Retinal pigment epithelial cell (primary cell): ENCODE measurements around the gene PIPOX.

Experiments
- DNase-seq: peaks from one replicate; pipeline ENCODE4 v3.0.0-alpha.2; 2010; ENCODE audit warnings: low read depth
- H3K4me3 ChIP-seq: 2 replicates; pipeline ENCODE4 v1.5.1; 2011; ENCODE audit warnings: mild to moderate bottlenecking, low read length, control low read depth, moderate library complexity
- CTCF ChIP-seq: conservative IDR thresholded peaks from 2 replicates; pipeline ENCODE4 v1.5.1; 2011; ENCODE audit warnings: low read depth, low read length, control low read depth, inconsistent platforms

The PIPOX gene

DNA sequence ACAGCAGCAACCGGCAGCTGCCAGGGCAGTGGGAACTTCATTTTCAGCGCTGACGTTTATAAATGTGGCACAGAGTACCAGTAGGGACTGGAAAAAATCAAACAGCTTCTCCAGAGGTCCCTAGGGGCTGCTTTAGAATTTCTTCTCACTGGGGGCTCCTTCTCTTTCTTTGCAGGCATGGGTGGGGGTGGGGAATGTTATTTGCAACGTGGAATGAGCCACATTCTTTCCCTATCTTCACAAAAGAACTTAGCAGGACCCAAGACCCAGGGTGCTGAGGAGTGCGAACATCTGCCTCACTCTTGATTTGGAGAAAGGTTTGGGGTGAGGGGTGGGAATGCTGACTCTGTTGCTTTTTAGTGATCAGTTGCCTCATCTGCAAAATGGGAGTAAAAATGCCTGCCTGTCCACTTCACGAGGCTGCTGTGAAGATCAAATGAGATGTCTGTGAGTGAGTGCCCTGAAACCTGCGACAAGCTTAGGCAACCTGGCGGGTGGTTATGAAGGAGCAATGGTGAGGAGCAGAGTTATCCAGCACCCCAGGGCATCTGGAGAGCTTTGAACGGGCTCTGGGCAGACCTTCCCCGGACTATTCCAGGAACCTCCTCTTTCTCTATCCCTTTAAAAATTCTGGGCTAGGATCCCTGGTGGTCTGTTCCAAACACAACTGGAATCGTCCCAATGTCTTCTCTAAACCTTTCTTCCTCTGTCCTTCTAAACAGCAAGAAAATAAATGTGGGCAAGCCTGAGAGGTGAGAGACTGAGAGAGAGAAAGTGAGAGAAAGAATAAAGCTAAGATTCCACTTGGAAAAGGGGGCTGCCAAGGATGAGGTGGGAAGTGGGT, 10.7 kb upstream of the PIPOX start:
- no peak for TF ChIP-seq CTCF
- DNase-seq = no peak
- H3K4me3 ChIP-seq = no peak overlapping the region

DNA sequence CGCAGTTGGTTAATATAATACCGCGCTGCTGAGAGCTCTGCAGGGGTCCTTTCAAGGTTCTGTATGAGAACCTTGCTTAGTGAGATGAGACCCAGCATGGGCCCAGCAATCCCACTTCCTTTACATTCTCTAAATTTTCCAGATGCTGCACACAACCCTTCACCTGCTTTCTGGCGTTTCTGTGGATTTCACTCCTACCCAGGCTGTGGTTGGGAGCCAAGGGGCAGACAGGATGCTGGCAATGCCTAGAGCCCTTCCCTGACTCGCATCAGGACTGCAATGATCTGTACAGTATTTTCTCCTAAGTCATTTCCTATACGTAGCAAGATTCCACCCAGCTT, 10.1 kb upstream of the PIPOX start:
- DNase-seq = no peak

DNA sequence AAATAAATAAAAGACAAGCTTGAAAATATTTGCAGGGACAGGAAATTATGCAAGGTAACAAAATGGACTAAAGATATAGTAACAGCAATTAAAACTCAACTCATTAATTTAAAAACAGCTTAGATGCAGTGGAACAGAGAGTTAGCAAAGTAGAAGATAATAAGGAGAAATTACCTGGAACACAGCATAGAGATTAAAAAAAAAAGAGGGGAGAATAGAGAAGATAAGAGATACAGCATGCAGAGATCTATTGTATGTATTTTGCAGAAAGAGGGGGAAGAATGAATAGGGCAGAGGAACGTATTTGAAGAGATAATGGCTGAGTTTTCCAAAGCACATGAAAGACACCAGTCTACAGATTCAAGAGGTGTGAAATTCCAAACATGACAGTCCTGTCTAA, 8.4 kb upstream of the PIPOX start:
- H3K4me3 ChIP-seq = no peak overlapping the region
- no peak for DNase-seq
- no peak for TF ChIP-seq CTCF

More for the DNA sequence above, 10.1 kb upstream of the PIPOX start:
- no peak for TF ChIP-seq CTCF
- H3K4me3 ChIP-seq = no peak overlapping the region

DNA sequence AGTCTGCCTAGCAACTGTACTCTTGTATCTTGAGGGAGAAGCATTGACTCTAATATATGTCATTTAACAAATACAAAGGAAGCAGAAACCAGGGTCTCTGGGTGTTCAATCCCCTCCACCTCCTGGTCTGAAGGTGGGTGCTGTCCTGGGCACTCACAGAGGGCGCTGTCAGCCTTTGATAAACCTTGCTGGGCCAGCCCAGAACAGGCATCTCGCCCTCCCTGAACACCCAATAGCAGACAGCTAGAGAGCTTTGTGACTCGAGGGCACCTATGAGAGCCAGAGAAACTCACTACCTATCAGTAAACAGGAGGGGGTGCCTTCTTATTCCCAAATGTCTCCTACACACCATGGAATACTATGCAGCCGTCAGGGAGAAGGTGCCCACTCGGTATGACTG, 6.4 kb upstream of the PIPOX start:
- no peak overlapping the region for H3K4me3 ChIP-seq
- TF ChIP-seq CTCF = no peak
- no peak for DNase-seq

DNA sequence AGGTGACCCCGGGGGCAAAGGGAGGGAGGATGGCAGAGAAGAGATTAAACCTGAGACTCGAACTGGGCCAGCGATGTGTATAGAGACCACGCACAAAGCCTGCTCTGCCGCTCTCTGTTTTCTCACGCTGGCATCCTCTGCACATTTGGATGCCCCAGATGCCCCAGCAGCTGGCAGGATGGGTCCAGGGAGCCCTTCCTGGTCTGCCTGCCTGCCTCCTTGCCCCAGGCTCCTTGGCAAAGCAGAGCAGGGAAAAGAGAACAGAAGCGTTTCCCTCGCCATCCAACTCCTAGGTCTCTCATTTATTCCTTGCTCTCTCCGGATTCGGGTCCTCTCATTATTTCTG, 5.2 kb upstream of the PIPOX start:
- no peak for TF ChIP-seq CTCF
- no peak overlapping the region for H3K4me3 ChIP-seq
- no peak for DNase-seq

DNA sequence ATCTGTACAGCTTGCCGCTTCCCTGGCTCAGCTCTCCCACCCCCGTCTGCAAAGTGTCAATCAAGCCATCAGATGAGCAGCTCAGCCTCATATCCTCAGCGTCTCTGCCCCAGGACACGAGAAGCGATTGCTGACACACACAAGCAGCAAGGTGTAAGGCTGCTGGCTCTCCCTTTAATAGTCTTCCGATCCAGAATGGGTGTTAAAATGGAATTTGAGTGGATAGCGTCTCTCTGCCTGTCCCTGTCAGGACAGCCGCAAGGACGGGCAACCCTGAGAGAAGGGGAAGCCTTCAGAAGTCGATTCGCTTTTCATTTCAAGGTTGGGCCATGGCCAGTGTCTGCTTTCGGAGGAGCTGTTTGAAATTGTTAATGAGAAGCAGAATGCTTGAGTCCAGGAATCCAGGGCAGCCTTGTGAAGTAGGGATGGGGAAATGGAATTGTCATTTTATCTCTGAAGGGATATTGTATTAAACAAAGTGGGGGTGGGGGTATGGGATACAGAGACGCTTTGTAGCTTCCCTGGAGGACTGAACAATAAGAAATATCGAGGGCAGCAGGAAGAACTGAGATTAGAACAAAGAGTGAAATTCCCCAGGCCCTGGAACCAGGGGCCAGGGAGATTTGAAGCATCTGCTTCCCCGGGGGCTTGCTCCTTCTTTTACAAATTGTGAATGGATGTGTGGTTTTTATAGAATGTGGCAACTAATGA, 4.7 kb upstream of the PIPOX start:
- no peak for TF ChIP-seq CTCF
- no peak overlapping the region for H3K4me3 ChIP-seq
- no peak for DNase-seq
